ENCODE data around the gene PRMT9.

Gene PRMT9

GRCh38 chr4:147714575-147715401 lies 30.8 kb upstream of the PRMT9 start:
- intact Hi-C loops (cut with DNase I; ENCODE audit: low total_unique reads) = no loop called here
- peak; percentile 70 to 76 for DNase-seq

GRCh38 chr4:147709999-147710398 lies 26.0 kb upstream of the PRMT9 start:
- Histone ChIP-seq H3K9me3 (no peaks in the 10 kb centered on the region), H3K36me3 (no peaks in the 10 kb centered on the region), H3K27me3 (no peaks in the 10 kb centered on the region), H3K27ac (no peak overlapping the region), H3K4me1 (peaks cover 0 to 22% (median 7%) of the 10 kb centered on the region in 4 donors), H3K4me3 (no peak overlapping the region)
- DNase-seq = no peak
- intact Hi-C loops (cut with DNase I; ENCODE audit: low total_unique reads) = loop anchor here (2.0 kb wide), 1 partner anchor 157 kb away; no protein-coding TSS in a partner anchor
- no peak for TF ChIP-seq CTCF (IDR thresholded peaks at IDR 0.05)

More at GRCh38 chr4:147714575-147715401, 30.8 kb upstream of the PRMT9 start:
- Histone ChIP-seq H3K4me3 (no peak overlapping the region), H3K9me3 (no peaks in the 10 kb centered on the region), H3K27ac (no peak overlapping the region), H3K4me1 (peaks cover 0 to 17% (median 7%) of the 10 kb centered on the region in 4 donors), H3K27me3 (no peaks in the 10 kb centered on the region), H3K36me3 (no peaks in the 10 kb centered on the region)
- no peak for TF ChIP-seq CTCF (IDR thresholded peaks at IDR 0.05)

- Histone ChIP-seq H3K27me3 (no peaks in the 10 kb centered on the region), H3K36me3 (no peaks in the 10 kb centered on the region), H3K4me3 (no peak overlapping the region), H3K9me3 (no peaks in the 10 kb centered on the region), H3K4me1 (peaks cover 0 to 8% (median 0%) of the 10 kb centered on the region in 4 donors), H3K27ac (no peak overlapping the region)
- DNase-seq = peak in 1 of 2 donors; percentile 66
- intact Hi-C loops (cut with DNase I; ENCODE audit: low total_unique reads) = loop anchor here (2.0 kb wide), 1 partner anchor 159 kb away; no protein-coding TSS in a partner anchor
- TF ChIP-seq CTCF (IDR thresholded peaks at IDR 0.05) = peak; percentile 84 to 91
Observed at GRCh38 chr4:147707892-147708672, 24.1 kb upstream of the PRMT9 start.

GRCh38 chr4:147704846-147705245 lies 20.9 kb upstream of the PRMT9 start:
- no peaks in the 10 kb centered on the region for H3K36me3 ChIP-seq
- DNase-seq = no peak
- no peaks in the 10 kb centered on the region for H3K27me3 ChIP-seq
- intact Hi-C loops (cut with DNase I; ENCODE audit: low total_unique reads) = no loop called here
- no peak for TF ChIP-seq CTCF (IDR thresholded peaks at IDR 0.05)
- H3K27ac ChIP-seq = no peak overlapping the region
- H3K9me3 ChIP-seq = peaks cover 0 to 4% (median 0%) of the 10 kb centered on the region in 3 donors
- H3K4me3 ChIP-seq = no peak overlapping the region
- H3K4me1 ChIP-seq = peaks cover 0 to 8% (median 0%) of the 10 kb centered on the region in 4 donors

GRCh38 chr4:147696866-147697265 lies 12.9 kb upstream of the PRMT9 start:
- intact Hi-C loops (cut with DNase I; ENCODE audit: low total_unique reads) = no loop called here
- Histone ChIP-seq H3K9me3 (peaks cover 0 to 8% (median 0%) of the 10 kb centered on the region in 3 donors), H3K4me3 (no peak overlapping the region), H3K27me3 (no peaks in the 10 kb centered on the region), H3K36me3 (no peaks in the 10 kb centered on the region), H3K4me1 (no peaks in the 10 kb centered on the region), H3K27ac (no peak overlapping the region)
- DNase-seq = no peak
- no peak for TF ChIP-seq CTCF (IDR thresholded peaks at IDR 0.05)

Data from tibial artery (tissue), 4 donors.